Mesendoderm (in vitro differentiated cells): Measurements from ENCODE around the gene GULP1.
A peak's percentile ranks its signal among the peaks of the same experiment; 100 is the strongest.

Experiments used
- DNase-seq: peaks from one replicate; pipeline ENCODE4 v3.0.0; 2013
- H2AK5ac ChIP-seq: 2 replicates; pipeline ENCODE4 v1.6.1; 2013; ENCODE audit warnings: low read length, inconsistent platforms
- H2BK120ac ChIP-seq: 2 replicates; pipeline ENCODE4 v1.6.1; 2013; ENCODE audit warnings: low read depth, mild to moderate bottlenecking, low read length, moderate library complexity, mixed read lengths
- H2BK15ac ChIP-seq: replicated peaks from 2 replicates; pipeline ENCODE4 v1.6.1; 2013; ENCODE audit warnings: low read depth, mild to moderate bottlenecking, moderate library complexity
- H2BK5ac ChIP-seq: 2 replicates; pipeline ENCODE4 v1.6.1; 2013; ENCODE audit warnings: low read length, inconsistent platforms
- H3K18ac ChIP-seq: 2 replicates; pipeline ENCODE4 v1.6.1; 2013; ENCODE audit warnings: mild to moderate bottlenecking, low read length, mixed read lengths
- H3K23ac ChIP-seq: one replicate; pipeline ENCODE4 v1.6.1; 2013; ENCODE audit warnings: low read length
- H3K27ac ChIP-seq: 2 replicates; pipeline ENCODE4 v1.5.1; 2013; ENCODE audit warnings: low read depth, mild to moderate bottlenecking, inconsistent platforms, low read length, moderate library complexity
- H3K27me3 ChIP-seq: 2 replicates; pipeline ENCODE4 v1.6.1; 2013; ENCODE audit warnings: low read length, control low read depth, mild to moderate bottlenecking, inconsistent platforms; ENCODE audit not compliant: insufficient read depth, poor library complexity
- H3K36me3 ChIP-seq: 2 replicates; pipeline ENCODE4 v1.6.1; 2013; ENCODE audit warnings: low read length, inconsistent platforms; ENCODE audit not compliant: control insufficient read depth, insufficient read depth
- H3K4ac ChIP-seq: one replicate; pipeline ENCODE4 v1.6.1; 2013; ENCODE audit warnings: low read depth, mild to moderate bottlenecking, low read length, moderate library complexity
- H3K4me1 ChIP-seq: 2 replicates; pipeline ENCODE4 v1.6.1; 2013; ENCODE audit warnings: low read depth, low read length, inconsistent platforms; ENCODE audit not compliant: control insufficient read depth
- H3K4me2 ChIP-seq: 2 replicates; pipeline ENCODE4 v1.6.1; 2013; ENCODE audit warnings: low read length
- H3K4me3 ChIP-seq: 2 replicates; pipeline ENCODE4 v1.5.1; 2013; ENCODE audit warnings: mild to moderate bottlenecking, low read length
- H3K56ac ChIP-seq: one replicate; pipeline ENCODE4 v1.6.1; 2013; ENCODE audit warnings: low read length
- H3K79me1 ChIP-seq: 2 replicates; pipeline ENCODE4 v1.6.1; 2013; ENCODE audit warnings: low read length, inconsistent platforms
- H3K79me2 ChIP-seq: 2 replicates; pipeline ENCODE4 v1.6.1; 2013; ENCODE audit warnings: mild to moderate bottlenecking, low read length; ENCODE audit not compliant: control insufficient read depth, insufficient read depth
- H3K9ac ChIP-seq: 2 replicates; pipeline ENCODE4 v1.6.1; 2013; ENCODE audit warnings: low read length, inconsistent platforms
- H4K5ac ChIP-seq: one replicate; pipeline ENCODE4 v1.6.1; 2013; ENCODE audit warnings: low read length
- H4K8ac ChIP-seq: one replicate; pipeline ENCODE4 v1.6.1; 2013; ENCODE audit warnings: low read depth, mild to moderate bottlenecking, control low read depth, low read length, moderate library complexity
- WGBS: extraction: QIAGEN DNeasy Blood & Tissue Kit; methylation state at CpG from one replicate; pipeline ENCODE4 v1.1.7; 2013; ENCODE audit warnings: low lambda C conversion rate, missing lambda C conversion rate; ENCODE audit not compliant: insufficient coverage; ENCODE audit errors: extremely low coverage; 5-methylcytosine and 5-hydroxymethylcytosine counted together

GULP1 gene

DNA sequence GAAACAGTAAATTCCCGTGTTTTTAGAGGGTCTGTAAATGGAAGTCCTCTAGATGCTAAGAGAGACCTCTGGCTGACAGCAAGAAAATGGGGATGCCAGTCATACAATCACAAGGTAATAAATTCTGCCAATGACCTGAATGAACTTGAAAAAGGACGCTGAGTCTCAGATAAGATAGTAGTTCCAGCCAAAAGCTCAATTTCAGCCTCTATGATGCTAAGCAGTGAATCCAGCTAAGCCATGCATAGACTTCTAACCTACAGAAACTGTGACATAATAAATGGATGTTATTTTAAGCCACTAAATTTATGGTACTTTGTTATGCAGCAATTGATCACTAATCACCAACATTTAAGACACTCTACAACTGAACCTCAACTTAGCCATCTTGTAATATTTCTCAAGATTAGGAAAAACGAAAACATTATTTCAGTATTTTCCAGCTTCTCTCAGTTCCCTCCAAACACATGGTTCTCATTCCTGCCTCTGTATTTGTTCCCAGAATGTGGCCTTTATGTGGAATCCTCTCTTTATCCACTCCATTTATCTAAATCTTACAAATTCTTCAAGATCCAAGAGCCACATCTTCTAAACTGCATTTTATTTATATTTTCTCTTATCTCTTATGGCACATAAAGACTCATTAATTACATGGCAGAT is 331.1 kb downstream of the GULP1 start:
- Histone ChIP-seq H3K18ac (no peak overlapping the region), H3K79me2 (no peaks in the 10 kb centered on the region), H2BK120ac (no peak overlapping the region), H4K8ac (no peak overlapping the region), H3K56ac (no peak overlapping the region), H3K4me3 (no peak overlapping the region), H3K36me3 (no peaks in the 10 kb centered on the region), H3K9ac (no peak overlapping the region), H4K5ac (no peak overlapping the region), H3K4me2 (no peak overlapping the region), H3K4me1 (no peaks in the 10 kb centered on the region), H3K27me3 (no peaks in the 10 kb centered on the region), H3K79me1 (no peaks in the 10 kb centered on the region), H3K27ac (no peak overlapping the region), H3K23ac (no peak overlapping the region), H2AK5ac (no peak overlapping the region), H3K4ac (no peak overlapping the region), H2BK15ac (no peak overlapping the region), H2BK5ac (no peak overlapping the region)
- no peak for DNase-seq
- no CpG with 5 or more reads among the region's 3 CpGs for WGBS

DNA sequence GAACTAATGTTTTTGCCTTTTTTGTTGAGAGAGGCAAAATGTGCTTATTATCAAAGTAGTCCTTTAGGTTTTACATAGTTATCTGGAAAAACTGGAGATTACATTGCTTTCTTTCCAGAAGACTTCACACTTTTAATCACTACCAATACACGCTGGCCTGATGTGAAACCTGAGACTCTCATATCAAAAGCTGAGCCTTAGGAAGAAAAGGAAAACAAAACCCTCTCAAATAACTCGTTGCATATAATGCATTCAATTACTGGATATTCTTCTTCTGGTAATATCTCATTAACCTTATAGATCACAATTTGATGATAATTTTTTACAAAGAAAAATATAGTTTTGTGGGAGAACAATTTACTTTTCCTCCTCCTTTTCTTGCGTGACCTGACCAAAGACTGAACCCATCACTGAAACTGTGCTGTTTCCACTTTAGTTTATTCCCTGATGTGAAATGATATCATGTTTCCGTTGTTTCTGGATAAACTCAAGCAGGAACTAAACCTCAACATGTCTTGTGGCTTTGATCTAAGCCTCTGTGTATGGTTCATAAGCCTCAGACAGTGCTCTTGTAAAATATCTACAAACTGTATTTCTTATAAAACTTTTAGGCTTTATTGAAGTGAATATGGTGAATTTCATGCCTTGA is 332.4 kb downstream of the GULP1 start:
- no peak overlapping the region for H4K5ac ChIP-seq
- no peak overlapping the region for H2BK120ac ChIP-seq
- H2AK5ac ChIP-seq, result no peak overlapping the region
- no peaks in the 10 kb centered on the region for H3K79me2 ChIP-seq
- H2BK15ac ChIP-seq, result no peak overlapping the region
- H2BK5ac ChIP-seq, result peak overlapping the region; percentile 5
- no peak overlapping the region for H3K4me3 ChIP-seq
- H3K23ac ChIP-seq, result no peak overlapping the region
- no peak overlapping the region for H3K4ac ChIP-seq
- no peak overlapping the region for H3K18ac ChIP-seq
- H3K4me2 ChIP-seq, result no peak overlapping the region
- H3K36me3 ChIP-seq, result no peaks in the 10 kb centered on the region
- DNase-seq, result peak; percentile 80
- no peaks in the 10 kb centered on the region for H3K79me1 ChIP-seq
- H3K9ac ChIP-seq, result no peak overlapping the region
- no CpG with 5 or more reads among the region's 4 CpGs for WGBS
- no peaks in the 10 kb centered on the region for H3K27me3 ChIP-seq
- H3K27ac ChIP-seq, result no peak overlapping the region
- H3K56ac ChIP-seq, result no peak overlapping the region
- no peak overlapping the region for H4K8ac ChIP-seq
- H3K4me1 ChIP-seq, result no peaks in the 10 kb centered on the region

DNA sequence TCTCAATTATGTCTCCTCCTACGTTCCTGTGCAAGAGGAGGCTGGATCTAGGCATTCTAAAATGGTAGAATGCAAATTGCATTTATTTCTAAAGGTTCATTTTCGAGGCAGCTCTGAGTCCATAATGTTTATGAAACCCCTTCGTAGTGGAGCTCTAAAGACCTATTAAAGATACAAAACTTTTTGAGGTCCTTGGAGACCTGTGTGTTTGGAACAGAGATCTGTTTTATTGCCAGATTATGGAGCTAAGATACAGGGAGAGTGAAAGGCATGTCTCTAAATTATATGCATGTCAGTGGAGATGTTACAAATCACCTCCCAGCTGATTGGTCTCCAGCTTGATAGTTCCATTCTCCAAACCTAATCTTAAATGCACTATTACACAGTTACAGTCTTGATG is 335.8 kb downstream of the GULP1 start:
- Histone ChIP-seq H3K27ac (no peak overlapping the region), H3K4me1 (no peaks in the 10 kb centered on the region), H3K9ac (no peak overlapping the region), H3K79me1 (no peaks in the 10 kb centered on the region), H3K23ac (no peak overlapping the region), H3K56ac (no peak overlapping the region), H2BK120ac (no peak overlapping the region), H3K18ac (no peak overlapping the region), H3K4me2 (no peak overlapping the region), H2BK15ac (no peak overlapping the region), H3K27me3 (no peaks in the 10 kb centered on the region), H4K8ac (no peak overlapping the region), H2AK5ac (no peak overlapping the region), H3K79me2 (no peaks in the 10 kb centered on the region), H3K4me3 (no peak overlapping the region), H3K36me3 (no peaks in the 10 kb centered on the region), H2BK5ac (no peak overlapping the region), H3K4ac (no peak overlapping the region), H4K5ac (no peak overlapping the region)
- DNase-seq, result no peak
- WGBS, result no CpG with 5 or more reads among the region's 3 CpGs

DNA sequence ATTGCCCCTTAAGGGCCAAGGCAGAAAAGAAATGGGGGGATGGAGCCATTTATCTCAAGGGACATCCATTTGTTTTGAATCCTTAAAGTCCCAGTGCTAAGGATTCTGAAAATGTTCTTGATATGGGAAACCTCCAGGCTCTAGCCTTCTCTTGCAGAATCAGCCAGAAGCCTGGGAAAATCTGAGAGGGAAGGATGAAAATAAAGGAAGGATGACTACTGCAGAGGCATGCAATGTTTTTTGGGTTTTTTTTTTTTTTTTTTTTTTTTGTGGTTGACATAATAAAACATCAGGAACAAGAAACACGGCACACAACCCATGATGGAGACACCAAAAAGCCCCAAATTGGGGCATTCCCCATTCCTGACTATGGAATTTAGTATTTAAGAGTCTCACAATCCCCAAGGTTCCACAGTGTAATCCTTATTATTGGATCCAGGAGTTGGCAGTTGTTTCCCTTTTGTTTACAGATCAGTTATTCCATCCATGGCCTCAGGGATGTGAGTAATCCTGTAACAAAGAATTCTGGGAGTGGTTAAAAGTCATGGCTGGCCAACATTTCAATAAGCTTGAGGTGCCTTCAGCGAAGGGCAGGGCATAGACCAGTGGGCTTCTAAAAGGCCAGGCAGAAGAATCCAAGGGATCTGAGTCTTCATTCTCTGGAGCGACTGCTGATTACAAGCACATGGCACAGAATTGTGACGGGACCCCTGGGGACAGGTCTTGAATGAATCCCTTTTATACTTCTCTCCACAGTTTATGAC is 337.5 kb downstream of the GULP1 start:
- Histone ChIP-seq H3K4ac (no peak overlapping the region), H3K4me3 (no peak overlapping the region), H3K27ac (no peak overlapping the region), H3K4me2 (no peak overlapping the region), H2AK5ac (no peak overlapping the region), H4K5ac (no peak overlapping the region), H3K79me2 (no peaks in the 10 kb centered on the region), H3K79me1 (no peaks in the 10 kb centered on the region), H3K27me3 (no peaks in the 10 kb centered on the region), H3K4me1 (no peaks in the 10 kb centered on the region), H2BK120ac (no peak overlapping the region), H3K9ac (no peak overlapping the region), H3K23ac (no peak overlapping the region), H3K56ac (no peak overlapping the region), H3K18ac (no peak overlapping the region), H2BK5ac (no peak overlapping the region), H3K36me3 (no peaks in the 10 kb centered on the region), H2BK15ac (no peak overlapping the region), H4K8ac (no peak overlapping the region)
- peak; percentile 52 for DNase-seq
- no CpG with 5 or more reads among the region's 4 CpGs for WGBS

DNA sequence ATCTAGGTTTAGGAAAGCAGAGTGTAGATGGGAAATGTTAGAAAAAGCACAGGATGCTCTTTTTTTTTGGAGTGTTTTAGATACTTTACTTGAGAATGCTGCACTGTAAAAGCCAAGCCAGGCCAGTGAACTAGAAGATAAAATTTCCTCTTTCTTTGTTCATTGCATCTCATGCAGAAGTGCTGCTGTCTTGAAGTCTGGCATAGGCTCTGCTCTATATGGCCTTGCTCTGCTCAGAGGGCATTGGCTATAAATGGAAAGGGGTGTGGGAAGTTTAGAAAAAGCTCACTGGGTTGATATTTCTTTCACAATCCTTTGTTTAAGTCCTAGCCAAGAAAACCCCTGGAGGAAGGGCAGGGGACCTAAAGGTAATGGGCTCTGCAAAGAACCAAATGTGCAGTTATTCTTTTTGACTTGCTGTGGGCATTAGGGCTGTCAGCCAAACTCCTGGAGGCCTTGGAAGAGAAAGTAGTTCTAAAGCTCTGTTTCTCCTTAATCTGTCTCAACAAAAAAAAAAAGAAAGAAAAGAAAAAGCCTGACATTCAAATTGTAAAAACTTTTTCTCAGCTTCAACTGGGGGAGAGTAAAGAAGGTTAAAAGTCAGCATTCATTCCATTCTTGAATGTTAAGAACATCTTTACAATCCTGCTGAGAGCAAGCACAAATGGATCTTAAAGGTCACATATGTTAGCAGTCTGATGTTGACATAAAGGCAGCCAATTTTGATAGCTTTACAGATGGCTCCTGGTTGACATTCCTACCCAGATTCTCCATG is 338.3 kb downstream of the GULP1 start:
- Histone ChIP-seq H2BK15ac (no peak overlapping the region), H2AK5ac (no peak overlapping the region), H3K23ac (no peak overlapping the region), H3K4me3 (no peak overlapping the region), H3K79me2 (no peaks in the 10 kb centered on the region), H4K8ac (no peak overlapping the region), H3K79me1 (no peaks in the 10 kb centered on the region), H3K4me1 (no peaks in the 10 kb centered on the region), H4K5ac (no peak overlapping the region), H3K56ac (no peak overlapping the region), H3K9ac (no peak overlapping the region), H3K36me3 (no peaks in the 10 kb centered on the region), H3K27ac (no peak overlapping the region), H2BK120ac (no peak overlapping the region), H3K27me3 (no peaks in the 10 kb centered on the region), H2BK5ac (no peak overlapping the region), H3K18ac (peak overlapping the region; percentile 9), H3K4ac (no peak overlapping the region), H3K4me2 (no peak overlapping the region)
- no peak for DNase-seq
